Stimulated activated naive B cell treated with anti-CD40 and anti-IgM and Interleukin-4, amounts not matched to agents 10 μg/mL and 1 μg/mL and 100 μg/mL, for 72 hours (primary cell): ENCODE data around the gene PARVA.
"Not testable (repeated sequence)": the region's sequence is repeated elsewhere in the genome, so short reads cannot be mapped to it uniquely, and the experiment has no call there.

Source experiments
- ATAC-seq, 2 donors: fragments of 150-1000 bp; cut with Tn5 transposase; replicated peaks; 2 replicates each; pipeline ENCODE4 v1.10.0; 2021; ENCODE audit warnings: moderate library complexity in 1 of 2
- DNase-seq: peaks from one replicate; pipeline ENCODE4 v3.0.0; 2021
- H3K27ac Mint-ChIP-seq: one replicate; pipeline ENCODE4 v1.8.0; 2022; ENCODE audit warnings: mild to moderate bottlenecking, mixed read lengths
- H3K27me3 Mint-ChIP-seq, 2 donors: one replicate each; pipeline ENCODE4 v1.8.0; 2022; ENCODE audit warnings: mixed read lengths in 2 of 2
- H3K36me3 Mint-ChIP-seq, 2 donors: one replicate each; pipeline ENCODE4 v1.8.0; 2022; ENCODE audit warnings: mixed read lengths in 2 of 2, mild to moderate bottlenecking in 1 of 2
- H3K4me1 Mint-ChIP-seq, 2 donors: one replicate each; pipeline ENCODE4 v1.8.0; 2022; ENCODE audit warnings: mixed read lengths in 2 of 2, mild to moderate bottlenecking in 1 of 2
- H3K4me3 Mint-ChIP-seq, 2 donors: one replicate each; pipeline ENCODE4 v1.8.0; 2022; ENCODE audit warnings: mild to moderate bottlenecking in 2 of 2, mixed read lengths in 2 of 2, moderate library complexity in 1 of 2
- H3K9me3 Mint-ChIP-seq, 2 donors: one replicate each; pipeline ENCODE4 v1.8.0; 2022; ENCODE audit warnings: mixed read lengths in 2 of 2, mild to moderate bottlenecking in 1 of 2

PARVA gene, protein sequence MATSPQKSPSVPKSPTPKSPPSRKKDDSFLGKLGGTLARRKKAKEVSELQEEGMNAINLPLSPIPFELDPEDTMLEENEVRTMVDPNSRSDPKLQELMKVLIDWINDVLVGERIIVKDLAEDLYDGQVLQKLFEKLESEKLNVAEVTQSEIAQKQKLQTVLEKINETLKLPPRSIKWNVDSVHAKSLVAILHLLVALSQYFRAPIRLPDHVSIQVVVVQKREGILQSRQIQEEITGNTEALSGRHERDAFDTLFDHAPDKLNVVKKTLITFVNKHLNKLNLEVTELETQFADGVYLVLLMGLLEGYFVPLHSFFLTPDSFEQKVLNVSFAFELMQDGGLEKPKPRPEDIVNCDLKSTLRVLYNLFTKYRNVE

GRCh38 chr11:12377106-12377823 lies at the start of gene PARVA:
Gene PARVA, plus strand, starts transcription at chr11:12377571. Its CDS starts 77 bp downstream, at chr11:12377648.
- ATAC-seq (no peak), DNase-seq (no peak)
- Mint-ChIP-seq H3K27ac (no peak within 1 kb of the TSS), H3K4me3 (no peak within 1 kb of the TSS), H3K9me3 (no peaks in the 10 kb centered on the region), H3K27me3 (peaks cover 38 to 40% of the 10 kb centered on the region in 2 donors), H3K4me1 (peaks cover 2 to 4% of the 10 kb centered on the region in 2 donors), H3K36me3 (no peaks in the 10 kb centered on the region)

DNA sequence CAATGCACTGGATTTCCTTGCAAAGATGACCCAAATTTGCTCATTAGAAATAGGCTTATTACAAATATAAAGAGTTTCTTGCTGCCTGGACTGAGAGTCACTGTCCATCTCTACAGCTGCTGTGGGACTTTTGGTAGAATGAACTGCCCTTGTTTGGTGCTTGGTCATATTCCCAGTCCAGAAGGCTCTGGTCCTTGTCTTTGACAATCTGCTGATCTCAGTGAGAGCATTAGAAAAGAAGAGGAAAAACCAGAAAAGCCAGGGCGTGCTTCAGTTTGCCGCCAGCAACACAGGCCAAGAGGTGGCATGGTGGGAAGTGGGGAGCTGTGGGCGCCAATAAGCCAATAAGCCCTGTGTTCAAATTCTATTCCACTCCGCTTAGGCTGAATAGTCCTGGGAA lies 48.2 kb upstream of the PARVA start:
- Mint-ChIP-seq H3K36me3 (no peaks in the 10 kb centered on the region), H3K4me1 (no peaks in the 10 kb centered on the region), H3K27me3 (peaks cover 0 to 8% of the 10 kb centered on the region in 2 donors), H3K9me3 (no peaks in the 10 kb centered on the region), H3K27ac (no peak overlapping the region), H3K4me3 (no peak overlapping the region)
- ATAC-seq (no peak), DNase-seq (no peak)

DNA sequence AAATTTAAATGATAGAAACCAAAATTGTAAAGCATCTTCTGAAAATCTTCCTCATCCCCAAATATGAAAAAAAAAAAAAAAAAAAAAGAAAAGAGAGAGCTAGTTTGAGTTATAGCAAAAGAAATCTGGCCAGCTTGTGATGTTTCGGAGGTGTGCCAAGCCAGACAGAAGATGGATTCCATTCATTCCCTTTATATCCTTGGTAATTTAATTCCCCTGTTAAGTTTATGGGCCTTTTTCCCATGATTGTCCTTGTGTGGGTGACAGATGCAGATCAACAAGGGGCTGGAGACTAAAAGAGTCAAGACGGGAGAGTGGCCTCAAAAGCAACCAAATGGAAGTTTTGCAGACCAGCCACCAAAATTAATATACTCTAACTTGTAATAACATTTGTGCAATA lies 47.6 kb upstream of the PARVA start:
- Mint-ChIP-seq H3K4me1 (no peaks in the 10 kb centered on the region), H3K9me3 (no peaks in the 10 kb centered on the region), H3K4me3 (no peak overlapping the region), H3K27me3 (peaks cover 4 to 8% of the 10 kb centered on the region in 2 donors), H3K36me3 (no peaks in the 10 kb centered on the region), H3K27ac (no peak overlapping the region)
- no peak for DNase-seq
- no peak for ATAC-seq

DNA sequence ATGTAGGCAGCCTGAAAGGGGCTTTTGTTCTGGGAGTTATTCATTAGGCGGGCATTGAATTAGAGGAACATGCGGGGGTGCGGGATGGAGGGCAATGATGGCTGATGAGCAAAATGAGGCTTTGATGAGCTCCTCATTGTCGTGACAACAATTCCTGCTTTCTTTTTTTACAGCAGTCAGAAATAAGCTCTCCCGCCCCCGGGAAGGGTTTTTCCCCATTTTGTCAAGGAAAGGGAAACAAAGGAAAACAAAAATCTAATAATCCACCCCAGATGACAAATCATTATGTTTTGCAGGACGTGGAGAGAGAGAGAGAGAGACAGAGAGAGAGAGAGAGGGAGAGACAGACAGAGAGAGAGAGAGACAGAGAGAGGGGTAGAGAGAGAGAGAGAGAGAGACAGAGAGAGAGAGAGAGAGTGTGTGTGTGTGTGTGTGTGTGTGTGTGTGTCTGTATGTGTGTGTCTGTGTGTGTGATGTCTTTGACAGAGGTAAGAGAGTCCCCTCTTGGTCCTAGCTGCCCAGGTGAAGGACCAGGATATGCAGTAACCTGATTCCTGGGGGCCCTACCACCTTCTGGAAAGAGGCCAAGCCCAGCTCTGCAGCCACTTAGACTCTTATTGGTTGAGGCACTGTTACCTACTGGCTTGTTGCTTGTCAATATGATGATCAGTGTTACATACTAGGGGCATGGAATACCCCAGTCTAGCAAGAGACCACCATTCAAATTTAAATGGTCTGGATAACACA lies 46.7 kb upstream of the PARVA start:
- no peaks in the 10 kb centered on the region for H3K4me1 Mint-ChIP-seq
- H3K27me3 Mint-ChIP-seq = peaks cover 8 to 9% of the 10 kb centered on the region in 2 donors
- peaks cover 0 to 3% of the 10 kb centered on the region in 2 donors for H3K9me3 Mint-ChIP-seq
- no peak for ATAC-seq
- H3K4me3 Mint-ChIP-seq = no peak overlapping the region
- H3K36me3 Mint-ChIP-seq = no peaks in the 10 kb centered on the region
- H3K27ac Mint-ChIP-seq = no peak overlapping the region
- no peak for DNase-seq

DNA sequence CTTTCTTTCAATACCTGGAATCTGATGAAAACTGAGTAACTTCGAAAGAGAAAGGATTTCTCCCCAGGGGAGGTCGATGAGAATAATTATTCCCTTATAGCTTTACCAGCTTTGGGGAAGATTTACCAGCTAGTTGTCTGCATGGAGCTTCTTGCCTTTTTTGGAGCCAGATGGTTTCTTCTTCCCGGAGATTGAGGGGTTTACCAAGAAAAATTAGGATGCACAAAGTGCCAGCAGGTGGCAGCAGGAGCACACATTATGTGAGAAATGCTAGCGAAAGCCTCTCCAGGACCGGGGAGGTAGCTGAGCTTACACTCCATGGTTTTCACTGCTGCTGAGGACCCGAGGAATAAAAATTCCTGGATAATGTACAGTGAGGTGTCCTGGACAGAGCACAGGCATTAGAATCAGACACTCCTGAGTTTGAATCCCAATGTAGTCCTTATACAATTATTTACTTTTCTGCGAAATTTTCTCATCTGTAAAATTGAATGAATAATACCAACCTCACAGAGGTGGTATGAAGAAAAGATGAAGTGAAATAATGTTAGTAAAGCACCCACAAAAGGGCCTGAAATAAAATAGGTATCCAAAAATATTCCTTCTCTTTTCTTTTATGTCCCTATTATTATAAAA lies 46.0 kb upstream of the PARVA start:
- H3K36me3 Mint-ChIP-seq = no peaks in the 10 kb centered on the region
- ATAC-seq (peak; percentile 57 to 62), DNase-seq (peak; percentile 27)
- no peak overlapping the region for H3K4me3 Mint-ChIP-seq
- peaks cover 8 to 9% of the 10 kb centered on the region in 2 donors for H3K27me3 Mint-ChIP-seq
- no peak overlapping the region for H3K27ac Mint-ChIP-seq
- H3K4me1 Mint-ChIP-seq = no peaks in the 10 kb centered on the region
- H3K9me3 Mint-ChIP-seq = peaks cover 0 to 4% of the 10 kb centered on the region in 2 donors

GRCh38 chr11:12343526-12343925 lies 33.8 kb upstream of the PARVA start:
- no peaks in the 10 kb centered on the region for H3K36me3 Mint-ChIP-seq
- H3K27ac Mint-ChIP-seq = no peak overlapping the region
- peaks cover 0 to 3% of the 10 kb centered on the region in 2 donors for H3K9me3 Mint-ChIP-seq
- DNase-seq = no peak
- peaks cover 4 to 16% of the 10 kb centered on the region in 2 donors for H3K27me3 Mint-ChIP-seq
- no peaks in the 10 kb centered on the region for H3K4me1 Mint-ChIP-seq
- ATAC-seq = no peak
- H3K4me3 Mint-ChIP-seq = no peak overlapping the region

DNA sequence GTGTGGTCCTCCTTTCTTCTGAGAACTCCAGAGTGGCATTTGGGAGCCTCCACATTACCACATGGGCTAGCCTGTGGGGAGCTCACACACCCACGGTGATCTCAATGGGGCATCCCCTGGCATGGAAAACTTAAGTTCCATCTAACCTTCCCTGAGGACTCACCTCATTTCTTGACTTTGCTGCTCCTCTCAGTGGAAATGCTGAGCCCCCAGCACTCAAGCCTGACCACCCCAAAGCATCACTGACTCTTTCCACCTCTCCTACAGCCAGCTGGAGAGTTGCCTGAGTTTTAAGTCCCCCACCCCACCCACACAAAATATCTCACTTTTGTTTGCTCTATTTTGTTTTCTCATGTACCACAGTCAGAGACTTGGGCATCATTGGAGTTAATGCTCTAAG lies 23.8 kb upstream of the PARVA start:
- Mint-ChIP-seq H3K4me1 (no peaks in the 10 kb centered on the region), H3K4me3 (no peak overlapping the region), H3K27ac (no peak overlapping the region), H3K27me3 (peaks cover 3 to 25% of the 10 kb centered on the region in 2 donors), H3K9me3 (no peaks in the 10 kb centered on the region), H3K36me3 (no peaks in the 10 kb centered on the region)
- ATAC-seq = no peak
- DNase-seq = no peak

GRCh38 chr11:12354750-12355545 lies 22.4 kb upstream of the PARVA start:
- DNase-seq (no peak), ATAC-seq (no peak)
- no peak overlapping the region for H3K4me3 Mint-ChIP-seq
- H3K4me1 Mint-ChIP-seq = no peaks in the 10 kb centered on the region
- no peaks in the 10 kb centered on the region for H3K9me3 Mint-ChIP-seq
- H3K27me3 Mint-ChIP-seq = peaks cover 3 to 25% of the 10 kb centered on the region in 2 donors
- no peak overlapping the region for H3K27ac Mint-ChIP-seq
- H3K36me3 Mint-ChIP-seq = no peaks in the 10 kb centered on the region

GRCh38 chr11:12356944-12357655 lies 20.3 kb upstream of the PARVA start:
- DNase-seq = no peak
- H3K27ac Mint-ChIP-seq = no peak overlapping the region
- peaks cover 0 to 32% of the 10 kb centered on the region in 2 donors for H3K27me3 Mint-ChIP-seq

GRCh38 chr11:12357697-12358096 lies 19.7 kb upstream of the PARVA start:
- not testable (repeated sequence) for H3K36me3 Mint-ChIP-seq, H3K27ac Mint-ChIP-seq, H3K9me3 Mint-ChIP-seq, ATAC-seq, H3K4me3 Mint-ChIP-seq, H3K4me1 Mint-ChIP-seq, DNase-seq
- peaks cover 5 to 33% of the 10 kb centered on the region in 2 donors for H3K27me3 Mint-ChIP-seq

More at GRCh38 chr11:12356944-12357655, 20.3 kb upstream of the PARVA start:
- no peaks in the 10 kb centered on the region for H3K4me1 Mint-ChIP-seq
- H3K4me3 Mint-ChIP-seq = no peak overlapping the region
- H3K36me3 Mint-ChIP-seq = no peaks in the 10 kb centered on the region
- no peaks in the 10 kb centered on the region for H3K9me3 Mint-ChIP-seq
- ATAC-seq = no peak

- ATAC-seq = no peak
- no peak overlapping the region for H3K27ac Mint-ChIP-seq
- H3K4me3 Mint-ChIP-seq = no peak overlapping the region
Observed at GRCh38 chr11:12358302-12359188, 18.8 kb upstream of the PARVA start.

GRCh38 chr11:12359761-12360160 lies 17.6 kb upstream of the PARVA start:
- H3K9me3 Mint-ChIP-seq = no peaks in the 10 kb centered on the region
- no peak for DNase-seq
- no peaks in the 10 kb centered on the region for H3K4me1 Mint-ChIP-seq
- H3K36me3 Mint-ChIP-seq = no peaks in the 10 kb centered on the region
- H3K27ac Mint-ChIP-seq = no peak overlapping the region
- ATAC-seq = no peak
- no peak overlapping the region for H3K4me3 Mint-ChIP-seq
- H3K27me3 Mint-ChIP-seq = peaks cover 17 to 37% of the 10 kb centered on the region in 2 donors

More at GRCh38 chr11:12358302-12359188, 18.8 kb upstream of the PARVA start:
- H3K9me3 Mint-ChIP-seq = no peaks in the 10 kb centered on the region
- H3K27me3 Mint-ChIP-seq = peaks cover 10 to 30% of the 10 kb centered on the region in 2 donors
- H3K4me1 Mint-ChIP-seq = no peaks in the 10 kb centered on the region
- no peaks in the 10 kb centered on the region for H3K36me3 Mint-ChIP-seq
- DNase-seq = no peak
